GM18520 (cell line): ENCODE data around the gene TTLL11.

Experiments
- ATAC-seq: cut with Tn5 transposase; IDR thresholded peaks from one replicate; pipeline ENCODE4 v1.9.1; 2021; ENCODE audit not compliant: unreplicated experiment

Gene TTLL11

DNA sequence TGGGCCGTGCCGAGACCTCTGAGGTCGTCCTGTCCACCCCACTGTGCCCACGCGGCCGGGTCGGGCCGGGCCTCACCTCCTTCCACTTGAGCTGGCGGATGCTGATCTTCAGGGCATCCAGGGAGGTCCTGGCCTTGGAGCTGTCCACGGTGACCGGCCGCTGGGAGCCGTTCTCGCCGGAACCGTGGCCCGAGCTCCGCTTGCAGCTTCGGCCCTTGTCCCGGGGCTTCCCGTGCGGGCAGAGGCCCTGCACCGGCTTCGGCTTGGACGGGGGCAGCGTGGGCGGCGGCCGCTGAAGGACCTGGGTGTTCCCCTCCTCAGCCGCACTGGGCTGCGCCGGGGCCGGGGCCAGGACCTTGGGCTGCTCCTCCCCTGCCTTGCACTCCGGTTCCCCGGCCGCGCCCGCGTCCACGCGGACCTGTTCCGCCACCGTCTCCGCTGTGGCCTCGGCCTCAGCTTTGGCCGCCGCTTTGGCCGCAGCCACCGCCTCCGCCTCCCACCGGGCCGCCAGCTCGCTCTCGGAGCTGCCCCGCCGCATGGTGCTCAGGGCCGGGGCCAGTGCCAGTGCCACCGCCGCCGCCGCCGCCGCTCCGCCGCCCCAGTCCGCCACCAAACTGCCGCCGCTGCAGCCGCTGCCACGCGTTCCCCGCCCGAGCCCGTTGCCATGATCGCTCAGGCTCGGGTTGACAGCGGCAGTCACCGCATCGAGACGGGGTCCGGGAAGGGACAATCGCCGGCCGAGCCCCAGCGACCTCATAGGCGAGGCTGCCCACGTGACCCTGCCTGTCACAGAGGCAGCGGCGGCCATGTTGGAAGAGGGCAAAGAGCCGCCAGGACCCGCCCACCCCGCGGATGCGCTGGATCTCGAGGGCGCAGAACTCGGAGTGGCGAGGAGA, at the start of gene TTLL11:
TSS of gene TTLL11 (minus strand) at position 698 of the 896 bp plus-strand sequence. CDS start at position 538, 160 bp downstream.
- peak; percentile 90 for ATAC-seq

GRCh38 chr9:122141671-122142070, 48.6 kb upstream of the TTLL11 start:
- no peak for ATAC-seq

- ATAC-seq = no peak
These were observed 47.5 kb upstream of the TTLL11 start for GRCh38 chr9:122140368-122141193.

DNA sequence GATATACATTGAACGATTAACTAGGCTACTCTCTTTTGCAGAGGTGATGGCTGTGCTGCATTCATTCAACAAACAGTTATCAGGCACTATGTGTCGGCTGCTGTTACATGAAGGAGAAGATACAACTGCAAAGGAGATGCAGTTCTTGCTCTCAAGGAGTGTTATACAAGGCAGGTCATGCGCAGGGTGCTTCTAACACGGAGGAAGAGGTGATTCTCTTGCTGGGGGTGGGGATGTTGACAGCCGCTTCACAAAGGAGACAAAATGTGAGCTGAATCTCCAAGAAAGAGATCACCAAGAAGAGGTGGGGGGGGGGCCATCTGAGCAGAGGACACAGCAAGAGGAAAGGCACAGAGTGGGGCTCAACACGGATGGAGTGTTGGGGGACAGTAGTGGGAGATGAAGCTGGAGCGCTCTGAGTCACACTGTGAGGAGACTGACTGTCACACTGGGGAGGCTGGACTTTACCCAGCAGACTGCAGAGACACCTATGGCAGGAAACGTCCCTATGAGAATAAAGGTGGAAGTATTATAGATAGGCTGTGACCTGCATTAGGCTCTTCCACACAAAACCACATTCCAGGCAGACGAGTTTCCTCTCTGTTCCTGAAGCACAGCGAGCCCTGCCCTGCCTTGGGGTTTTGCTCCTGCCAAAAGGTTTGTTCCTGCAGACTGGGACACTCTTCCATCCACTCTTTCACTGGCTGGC, 45.6 kb upstream of the TTLL11 start:
- ATAC-seq = no peak

- ATAC-seq = no peak
These were observed 42.4 kb upstream of the TTLL11 start for GRCh38 chr9:122135529-122135859.

- no peak for ATAC-seq
These were observed 41.9 kb upstream of the TTLL11 start for GRCh38 chr9:122134822-122135528.

GRCh38 chr9:122133984-122134535, 41.0 kb upstream of the TTLL11 start:
- ATAC-seq = no peak

DNA sequence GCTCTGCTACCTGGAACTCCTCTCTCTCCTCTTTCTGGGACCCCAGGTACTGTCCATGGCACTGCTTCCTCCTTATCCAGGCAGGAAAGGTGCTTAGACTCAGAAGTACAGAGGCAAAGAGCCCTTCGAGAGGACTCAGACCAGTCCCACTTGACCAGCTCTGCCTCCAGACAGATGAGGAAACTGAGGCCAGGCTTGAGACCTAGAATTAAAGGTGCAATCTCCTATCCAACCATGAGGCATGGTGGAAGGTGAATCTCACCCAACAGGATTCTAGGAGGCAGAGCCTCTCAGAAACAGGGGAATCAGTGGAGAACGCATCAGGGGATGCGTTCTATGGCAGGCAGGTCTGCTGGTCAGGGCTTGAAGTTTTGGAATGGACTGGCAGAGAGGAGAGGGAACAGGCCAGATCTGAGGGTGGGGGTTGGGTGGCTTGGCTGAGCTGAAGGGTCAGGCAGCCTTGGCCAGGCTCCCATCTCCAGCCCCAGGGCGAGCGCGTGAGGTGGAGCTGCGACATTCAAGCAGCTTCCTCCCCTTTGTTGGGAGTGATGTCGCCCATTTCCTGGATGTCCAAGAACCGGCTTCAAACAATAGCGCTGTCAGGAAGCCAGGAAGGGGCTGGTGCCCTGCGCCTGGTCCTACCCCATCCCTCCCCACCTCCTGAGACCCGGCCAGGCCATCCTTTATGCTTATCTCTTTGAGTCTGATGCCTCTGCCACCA, 40.3 kb upstream of the TTLL11 start:
- ATAC-seq = no peak

GRCh38 chr9:122132539-122132938, 39.4 kb upstream of the TTLL11 start:
- ATAC-seq = no peak

DNA sequence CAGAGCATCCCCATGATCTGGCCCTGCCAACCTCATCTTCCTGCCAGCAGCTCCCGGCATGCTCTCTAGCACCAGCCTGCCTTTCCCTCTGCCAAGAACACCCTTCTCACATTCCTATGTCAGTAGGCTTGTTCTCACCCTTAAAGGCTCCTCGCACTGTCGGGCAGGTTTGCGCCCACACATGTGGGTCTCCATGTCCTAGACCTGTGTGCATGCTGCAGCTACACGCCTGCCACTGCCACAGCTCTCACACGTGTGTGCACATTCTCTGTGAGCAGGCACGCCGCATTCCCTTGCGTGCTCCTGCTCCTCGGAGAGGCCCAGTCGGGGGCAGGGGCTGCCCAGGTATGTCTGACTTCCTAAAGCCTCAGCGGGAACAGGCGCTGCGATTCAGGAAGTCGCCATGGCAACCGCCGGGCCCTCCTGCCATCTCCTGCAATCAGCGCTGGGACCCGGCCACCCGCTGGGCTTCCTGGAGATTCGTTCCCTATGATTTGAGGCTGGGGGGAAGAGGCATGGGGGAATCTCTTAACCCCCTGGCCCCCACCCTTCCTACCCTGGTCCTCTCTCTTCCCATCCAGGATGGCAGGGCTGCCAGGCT, 38.4 kb upstream of the TTLL11 start:
- no peak for ATAC-seq

DNA sequence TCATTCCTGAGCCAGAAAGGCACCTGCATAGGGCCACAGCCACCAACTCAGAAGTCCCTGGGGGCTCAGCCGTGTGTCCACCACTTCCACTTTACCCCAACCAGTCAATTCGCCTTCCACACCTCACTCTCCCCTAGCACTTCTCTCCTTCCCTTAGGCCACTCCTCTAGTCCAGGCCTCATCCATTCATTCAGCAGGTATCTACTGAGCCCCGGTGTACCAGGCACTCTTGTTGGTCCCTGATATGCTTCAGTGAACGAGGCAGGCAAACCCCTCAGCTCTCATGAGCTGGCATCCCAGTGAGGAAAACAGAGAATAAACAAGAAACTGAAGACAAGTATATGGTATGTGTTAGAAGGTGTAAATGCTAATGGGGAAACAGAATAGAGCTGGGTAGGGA, 37.7 kb upstream of the TTLL11 start:
- no peak for ATAC-seq

DNA sequence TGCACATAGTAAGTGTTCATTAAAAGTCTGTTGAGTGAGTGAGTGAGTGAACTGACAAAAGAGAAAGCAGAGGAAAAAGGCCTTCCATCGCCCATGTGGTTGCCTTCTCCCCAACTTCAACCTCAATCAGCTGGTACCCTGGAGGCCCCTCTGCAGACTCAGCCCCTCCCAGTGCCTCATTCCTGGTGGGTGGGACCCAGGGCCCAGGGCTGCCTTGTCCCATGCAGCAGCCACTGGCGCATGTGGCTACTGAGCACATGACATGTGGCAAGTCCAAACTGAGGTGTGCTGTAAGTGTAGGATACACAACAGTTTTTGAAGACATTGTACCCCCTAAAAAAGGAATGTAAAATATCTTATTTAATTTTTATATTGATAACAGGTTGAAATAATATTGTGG, 36.9 kb upstream of the TTLL11 start:
- no peak for ATAC-seq

- no peak for ATAC-seq
These were observed 35.8 kb upstream of the TTLL11 start for GRCh38 chr9:122128969-122129343.

GRCh38 chr9:122128007-122128968, 35.2 kb upstream of the TTLL11 start:
- ATAC-seq = no peak

DNA sequence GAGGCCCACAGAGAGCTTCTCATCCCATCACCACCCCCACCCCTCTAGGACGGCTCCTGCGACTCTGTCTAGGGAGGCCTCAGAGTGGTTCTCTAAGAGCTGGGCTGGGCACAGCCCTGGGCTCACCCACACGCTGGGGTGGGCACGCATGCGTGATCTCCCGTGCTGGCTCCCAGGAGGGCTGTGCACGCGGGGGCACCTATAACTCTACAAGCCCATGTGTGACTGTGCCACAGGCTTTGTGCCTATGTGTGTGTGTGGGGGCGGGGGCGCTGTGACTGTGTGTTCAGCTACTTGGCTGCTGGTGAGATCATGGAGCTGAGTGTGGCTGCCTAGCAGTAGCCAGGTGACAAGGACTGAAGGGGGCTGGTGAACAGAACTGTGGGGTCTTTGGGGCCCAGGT, 34.3 kb upstream of the TTLL11 start:
- no peak for ATAC-seq

GRCh38 chr9:122126331-122127261, 33.5 kb upstream of the TTLL11 start:
- no peak for ATAC-seq
